CD4-positive, alpha-beta T cell treated with Interleukin-10 for 1 hour (primary cell): ENCODE data around the gene NDUFB4.

Source experiments
- DNase-seq: peaks from one replicate; pipeline ENCODE4 v3.0.0-alpha.2; 2020

The NDUFB4 gene

DNA sequence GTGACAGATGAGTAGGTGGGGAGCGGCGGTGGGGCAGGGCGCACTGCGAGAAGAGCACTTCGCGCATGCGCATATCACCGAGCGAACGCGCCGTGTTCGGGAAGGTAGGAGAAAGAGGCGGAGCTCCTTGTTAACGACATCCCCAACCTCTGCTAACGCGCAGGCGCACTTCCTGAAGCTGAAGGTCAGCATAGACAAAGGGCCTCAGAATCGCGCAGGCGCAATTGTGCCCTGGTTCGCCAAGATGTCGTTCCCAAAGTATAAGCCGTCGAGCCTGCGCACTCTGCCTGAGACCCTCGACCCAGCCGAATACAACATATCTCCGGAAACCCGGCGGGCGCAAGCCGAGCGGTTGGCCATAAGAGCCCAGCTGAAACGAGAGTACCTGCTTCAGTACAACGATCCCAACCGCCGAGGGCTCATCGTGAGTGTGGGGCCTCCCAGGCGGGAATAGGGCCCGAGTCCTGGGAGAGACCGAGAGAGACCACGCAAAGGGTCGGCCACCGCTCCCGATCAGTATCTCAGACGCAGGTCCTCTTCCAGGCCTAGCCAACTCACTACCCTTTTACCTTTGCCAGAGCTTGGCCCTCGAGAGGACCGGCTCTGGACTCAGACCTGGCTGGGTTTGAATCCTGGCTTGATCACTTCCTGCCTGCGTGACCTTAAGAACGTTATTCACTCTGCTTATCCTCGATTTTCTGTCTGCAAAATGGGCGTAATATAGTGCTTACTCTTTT, at the start of gene NDUFB4:
Gene NDUFB4 (plus strand): TSS at position 221 of the 737 bp plus-strand sequence. CDS start 24 bp downstream, at position 245.
- DNase-seq: peak; percentile 97

DNA sequence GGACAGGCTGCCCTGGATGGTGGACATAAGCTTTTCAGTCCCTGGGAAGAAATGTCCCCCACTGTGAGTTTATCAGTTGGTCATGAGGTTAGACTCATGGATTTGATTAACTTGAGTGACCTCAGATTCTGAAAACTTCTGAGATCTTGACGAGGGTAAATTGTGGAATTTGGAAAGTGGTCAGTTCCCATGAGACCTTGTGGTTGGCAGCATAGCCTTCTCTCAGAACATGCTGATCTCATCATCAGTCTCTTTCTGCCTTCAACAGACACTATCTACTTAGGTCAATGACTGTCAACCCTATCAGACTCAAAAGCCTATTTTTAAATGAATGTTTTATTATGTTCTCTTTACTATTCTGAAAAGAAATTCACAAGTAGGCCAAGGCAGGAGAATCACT, 45.6 kb upstream of the NDUFB4 start:
- no peak for DNase-seq

DNA sequence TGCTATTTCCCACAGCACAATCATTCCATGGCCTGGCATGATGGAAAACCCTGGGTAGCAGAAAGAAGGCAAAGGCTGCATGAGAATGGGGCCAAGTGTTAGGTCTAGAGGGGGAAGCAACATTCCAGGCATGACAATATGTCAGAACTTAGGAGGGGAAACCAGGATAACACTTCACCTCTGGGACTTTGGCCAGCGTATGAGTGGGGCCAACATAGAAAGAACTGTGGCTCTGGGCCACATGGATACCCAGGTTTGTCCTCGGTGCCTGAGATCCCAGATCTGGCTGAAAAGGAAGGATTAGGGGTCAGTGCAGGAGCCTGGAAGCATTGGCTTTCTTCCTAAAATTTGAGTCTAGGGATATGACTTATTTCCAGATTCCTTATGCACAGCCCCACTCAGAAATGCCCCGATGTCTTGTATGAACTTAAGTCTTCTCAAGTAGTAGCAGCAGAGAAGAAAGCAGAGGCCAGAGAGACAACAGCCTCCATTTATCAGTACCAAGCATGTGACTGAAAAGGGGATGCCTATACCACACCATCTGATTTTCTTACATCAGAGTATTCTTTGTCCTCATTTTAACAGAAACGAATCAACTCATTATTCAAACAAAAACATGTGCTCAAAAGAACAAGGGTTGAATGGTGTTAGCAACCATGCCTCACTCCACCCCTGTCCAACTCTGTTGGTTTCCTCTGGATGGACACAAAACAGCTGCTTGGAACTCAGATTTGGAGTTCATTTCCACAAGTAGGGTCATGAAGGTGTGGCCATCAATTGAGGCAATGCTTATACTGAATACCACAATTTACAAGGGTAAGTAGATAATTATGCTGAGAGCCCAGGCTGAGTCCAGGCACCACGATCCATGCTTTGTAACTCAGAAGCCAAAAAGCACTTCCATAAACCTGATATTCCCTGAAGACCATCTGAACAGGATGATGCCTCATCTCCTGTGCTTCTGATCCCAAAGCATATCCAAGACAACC, 43.7 kb upstream of the NDUFB4 start:
- DNase-seq: no peak

DNA sequence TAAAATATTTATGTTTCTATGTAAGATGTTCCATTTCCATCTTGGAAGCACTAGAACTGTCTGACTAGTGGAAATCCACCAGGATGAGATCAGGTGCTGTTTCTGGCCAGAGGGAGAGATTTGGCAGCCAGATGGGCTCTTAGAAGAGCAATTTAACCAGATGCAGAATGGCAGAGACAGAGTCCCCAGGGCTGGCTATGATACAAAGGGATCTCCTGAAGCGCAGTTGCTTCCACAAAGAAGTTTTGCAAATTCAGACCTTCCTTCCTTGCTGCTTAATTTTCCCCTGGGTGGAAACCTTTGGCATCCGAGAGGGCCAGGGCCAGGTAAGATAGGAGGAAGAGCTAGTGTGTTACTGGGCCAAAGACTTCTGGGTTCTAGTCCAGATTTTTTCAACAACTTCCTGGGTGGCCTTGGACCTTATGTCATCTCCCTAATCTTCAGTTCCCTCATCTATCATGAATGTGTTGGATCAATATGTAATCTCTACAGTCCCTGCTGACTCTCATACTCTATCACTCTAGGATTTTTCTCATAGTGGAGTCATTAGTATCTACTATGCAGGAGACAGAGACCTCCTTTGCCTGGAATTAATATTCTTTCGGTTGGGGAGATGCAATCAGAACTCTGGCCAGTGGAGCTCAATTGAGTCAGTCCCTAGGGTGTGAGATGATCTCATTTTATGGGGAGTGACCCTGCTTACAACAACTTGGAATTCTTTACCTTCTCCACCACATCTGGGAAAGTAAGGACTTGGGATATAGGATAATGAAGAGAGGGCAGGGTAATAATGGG, 41.1 kb upstream of the NDUFB4 start:
- DNase-seq: no peak

DNA sequence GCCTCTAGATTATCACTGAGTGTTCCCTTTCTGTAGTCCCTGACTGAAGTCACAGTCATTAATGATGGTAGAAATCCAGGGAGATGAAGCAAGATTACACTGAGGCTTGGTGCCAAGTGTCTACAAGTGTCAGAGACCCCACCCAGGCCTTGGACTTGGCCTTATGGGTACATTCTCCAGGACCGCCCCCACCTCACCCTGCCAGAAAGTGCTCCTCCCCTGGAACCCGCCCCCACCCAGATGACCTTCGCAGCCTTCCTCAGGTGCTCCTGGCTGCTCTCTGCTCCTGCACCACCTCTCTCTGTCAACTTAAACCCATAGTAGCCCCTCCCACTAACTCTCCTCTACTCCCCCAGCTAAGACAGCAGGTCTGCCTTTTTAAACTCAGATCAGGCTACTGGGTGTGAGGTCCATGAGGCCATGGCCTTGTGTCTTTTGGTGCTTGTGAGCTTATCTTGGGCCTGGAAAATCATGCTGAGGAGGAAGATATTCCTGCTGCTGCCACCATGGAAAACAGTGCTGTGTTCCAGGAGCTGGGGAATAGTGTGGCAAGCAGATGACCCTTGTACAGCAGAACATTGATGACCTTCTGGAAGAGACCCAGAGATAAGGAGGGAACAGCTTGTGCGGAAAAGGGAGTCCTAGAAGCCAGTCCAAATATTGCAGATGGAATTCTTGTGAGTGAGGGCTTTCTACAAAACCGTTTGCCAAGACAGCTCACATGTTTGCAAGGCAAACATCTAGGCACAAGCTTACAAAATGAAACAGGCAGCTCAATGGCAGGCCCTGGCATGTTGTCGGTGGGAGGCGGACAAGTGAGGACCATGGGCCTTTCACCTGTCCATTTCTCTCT, 40.3 kb upstream of the NDUFB4 start:
- DNase-seq: no peak

DNA sequence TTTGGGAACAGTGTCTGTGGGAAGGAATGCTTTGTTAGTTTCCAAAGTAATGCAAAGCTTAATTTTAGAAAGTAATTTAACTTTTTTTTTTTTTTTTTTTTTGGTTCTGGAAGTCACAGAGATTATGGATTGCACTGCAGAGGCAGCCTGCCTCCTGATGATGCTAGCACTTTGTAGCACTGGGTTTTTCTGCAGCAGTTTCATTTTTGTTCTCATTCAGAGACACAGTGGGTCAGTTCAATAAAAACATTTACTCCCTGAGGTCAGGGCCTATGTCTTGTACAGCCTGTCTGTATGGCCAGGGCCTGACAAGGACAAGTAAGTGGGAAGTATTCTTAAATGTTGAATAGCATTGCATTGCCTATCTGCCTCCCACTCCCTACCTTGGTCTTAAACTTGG, 39.0 kb upstream of the NDUFB4 start:
- DNase-seq: no peak

DNA sequence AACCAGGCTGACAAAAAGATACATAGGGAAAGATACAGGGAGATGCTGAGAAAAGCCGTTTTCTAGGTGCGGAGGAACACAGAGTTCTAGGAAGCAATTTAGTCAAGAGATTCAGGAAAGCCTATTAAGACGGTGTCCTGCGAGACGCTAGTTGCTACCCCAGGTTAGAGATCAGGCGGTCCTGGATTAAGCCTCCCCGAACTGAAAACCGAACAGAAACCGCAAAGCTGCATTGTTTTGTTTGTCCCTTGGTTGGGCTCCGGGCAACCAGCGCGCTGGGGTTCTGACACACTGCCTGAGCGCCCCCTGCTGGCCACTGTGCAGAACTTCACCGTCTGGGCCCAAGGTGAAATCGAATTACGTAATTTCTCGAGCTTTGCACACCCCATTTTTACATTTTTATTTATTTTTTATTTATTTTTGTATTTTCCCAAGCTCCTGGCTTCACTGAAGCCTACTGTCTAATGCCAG, 37.3 kb upstream of the NDUFB4 start:
- peak; percentile 92 for DNase-seq

DNA sequence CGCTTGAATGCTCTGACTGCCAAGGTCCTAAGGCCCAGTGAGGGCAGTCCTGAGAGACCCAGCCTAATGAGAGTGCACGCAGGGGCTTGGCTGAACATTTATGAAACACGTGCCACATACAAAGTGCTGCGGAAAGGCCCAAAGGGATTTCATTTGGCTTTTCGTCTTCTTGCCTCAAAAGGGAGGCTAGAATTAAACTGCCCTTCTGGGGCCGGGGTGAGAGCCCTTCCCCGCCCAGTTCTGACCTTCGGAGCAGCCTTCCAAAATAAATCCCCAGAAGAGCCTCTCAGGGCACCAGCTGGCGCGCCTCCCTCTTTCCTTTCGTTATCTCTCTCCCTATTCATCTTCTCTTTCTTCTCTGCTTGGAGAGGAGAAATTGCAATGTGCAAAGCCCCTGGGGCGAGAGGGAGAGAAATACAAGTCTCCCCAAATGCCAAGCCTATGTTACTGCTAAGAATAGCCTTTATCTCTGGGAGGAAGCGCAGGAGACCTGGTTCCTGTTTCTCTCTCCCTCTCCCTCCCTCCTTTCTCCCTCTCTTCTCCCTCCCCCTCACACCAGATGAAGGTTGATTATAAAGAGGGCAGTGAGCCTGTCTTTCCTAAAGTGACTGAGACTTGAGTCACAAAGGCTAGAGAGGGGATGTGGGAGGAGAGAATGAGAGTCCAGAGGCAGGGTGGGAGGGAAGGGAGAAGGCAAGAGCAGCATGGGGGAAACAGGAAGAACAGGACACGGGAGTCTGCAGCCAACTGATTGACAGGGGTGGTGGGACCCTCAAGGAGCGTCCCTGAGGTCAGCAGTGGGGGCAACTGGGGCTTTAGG, 36.7 kb upstream of the NDUFB4 start:
- DNase-seq: peak; percentile 15

DNA sequence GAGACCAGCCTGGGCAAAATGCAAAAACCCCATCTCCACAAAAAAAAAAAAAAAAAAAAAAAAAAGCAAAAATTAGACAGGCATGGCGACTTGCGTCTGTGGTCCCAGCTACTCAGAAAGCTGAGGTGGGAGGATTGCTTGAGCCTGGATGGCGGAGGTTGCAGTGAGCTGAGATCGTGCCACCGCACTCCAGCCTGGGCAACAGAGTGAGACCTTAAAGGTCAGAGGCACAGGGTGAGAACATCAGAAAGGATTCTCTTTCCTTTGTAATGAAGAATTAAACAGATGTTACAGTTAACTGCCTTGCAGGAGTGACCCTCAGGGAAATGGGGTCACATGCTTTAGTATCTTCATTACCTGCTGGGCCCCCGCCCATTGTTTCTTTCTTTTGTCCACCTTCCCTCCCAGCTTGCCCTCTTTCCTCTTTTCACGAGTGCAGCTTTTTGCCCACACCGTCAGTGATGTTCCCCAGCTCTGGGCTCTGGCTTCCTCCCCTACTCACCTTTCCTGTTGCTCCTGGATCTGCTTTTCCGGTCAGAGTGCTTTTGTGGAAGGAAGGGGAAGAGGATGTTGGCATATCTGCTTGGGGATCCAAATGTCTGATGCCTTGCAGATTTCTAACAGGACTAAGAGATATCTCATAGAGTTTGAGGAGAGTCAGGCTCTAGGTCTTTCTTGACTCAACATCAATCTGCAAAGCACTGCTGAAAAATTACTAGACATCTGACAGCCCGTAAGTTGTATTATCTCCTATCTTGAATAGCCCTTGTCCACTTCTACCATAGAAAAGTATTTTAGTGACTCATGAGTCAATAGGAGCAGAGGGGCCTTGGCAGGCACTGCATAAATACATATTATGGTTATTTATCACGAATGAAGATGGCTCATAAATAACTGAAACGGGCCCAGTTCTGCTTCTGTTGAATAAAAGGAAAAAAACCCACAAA, 35.6 kb upstream of the NDUFB4 start:
- DNase-seq: no peak

DNA sequence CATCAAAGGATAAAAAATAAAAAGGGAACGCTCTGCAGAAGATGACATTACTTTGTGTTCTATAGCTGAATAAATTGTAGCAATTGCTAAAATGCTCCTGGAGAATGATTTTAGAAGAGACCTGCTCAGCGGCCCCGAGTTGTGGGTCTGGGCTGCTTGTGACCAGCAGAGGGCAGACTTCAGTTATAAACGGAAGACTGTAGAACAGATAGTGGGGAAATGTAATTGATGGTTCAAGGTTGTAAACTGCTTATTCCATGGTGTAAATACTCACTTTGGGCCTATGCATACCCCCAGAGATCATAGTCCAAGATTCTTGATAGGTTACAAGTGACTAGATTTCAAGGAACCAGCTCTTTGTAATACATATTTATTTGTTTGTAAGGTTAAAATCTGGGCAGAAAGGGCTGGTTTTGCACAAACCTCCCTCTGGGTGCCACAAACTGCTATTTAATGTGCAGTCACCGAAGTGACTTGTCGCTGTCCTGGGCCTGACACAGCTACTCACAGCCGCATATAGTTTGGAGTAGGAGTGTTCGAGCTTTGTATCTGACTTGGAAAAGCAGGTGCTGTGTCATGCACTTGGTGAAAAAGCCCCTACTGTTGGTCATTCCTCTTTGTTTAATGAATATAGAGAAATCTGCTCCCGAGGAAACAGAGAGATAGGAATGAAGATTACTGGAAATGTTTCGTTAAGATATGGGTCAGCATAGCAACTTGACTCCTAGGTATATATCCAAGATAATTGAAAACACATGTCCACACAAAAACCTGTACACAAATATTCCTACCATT, 34.7 kb upstream of the NDUFB4 start:
- peak; percentile 79 for DNase-seq

DNA sequence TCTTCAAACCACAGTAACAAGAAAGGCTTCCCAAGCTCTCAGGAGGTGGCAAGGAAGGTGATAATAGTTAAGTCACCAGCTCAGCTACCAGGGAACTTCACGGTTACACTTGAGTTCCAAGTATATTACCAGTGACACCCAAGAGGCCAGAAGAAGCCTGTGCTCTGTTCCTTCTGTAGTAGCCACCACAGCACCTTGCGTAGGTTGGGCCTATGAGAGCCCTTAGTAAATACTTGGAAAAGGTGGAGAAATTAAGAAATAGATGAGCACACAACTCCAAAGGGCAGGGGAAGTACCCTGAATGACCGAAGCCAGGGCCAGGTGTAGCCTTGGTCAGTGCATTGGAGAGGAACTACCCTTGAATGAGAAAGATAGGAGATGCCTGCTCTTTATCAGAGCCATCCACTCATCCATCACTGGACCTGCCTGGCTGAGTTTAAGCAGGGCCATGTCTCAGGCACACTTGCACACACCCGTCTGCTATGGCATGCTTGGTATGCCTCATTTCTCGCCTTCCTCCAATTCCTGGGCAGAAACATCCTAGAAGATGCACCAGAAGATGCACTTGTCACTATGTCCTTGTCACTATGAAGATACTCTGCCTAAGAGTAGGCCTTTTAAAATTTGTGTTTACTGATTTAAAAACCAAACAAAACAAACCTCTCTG, 32.6 kb upstream of the NDUFB4 start:
- no peak for DNase-seq

DNA sequence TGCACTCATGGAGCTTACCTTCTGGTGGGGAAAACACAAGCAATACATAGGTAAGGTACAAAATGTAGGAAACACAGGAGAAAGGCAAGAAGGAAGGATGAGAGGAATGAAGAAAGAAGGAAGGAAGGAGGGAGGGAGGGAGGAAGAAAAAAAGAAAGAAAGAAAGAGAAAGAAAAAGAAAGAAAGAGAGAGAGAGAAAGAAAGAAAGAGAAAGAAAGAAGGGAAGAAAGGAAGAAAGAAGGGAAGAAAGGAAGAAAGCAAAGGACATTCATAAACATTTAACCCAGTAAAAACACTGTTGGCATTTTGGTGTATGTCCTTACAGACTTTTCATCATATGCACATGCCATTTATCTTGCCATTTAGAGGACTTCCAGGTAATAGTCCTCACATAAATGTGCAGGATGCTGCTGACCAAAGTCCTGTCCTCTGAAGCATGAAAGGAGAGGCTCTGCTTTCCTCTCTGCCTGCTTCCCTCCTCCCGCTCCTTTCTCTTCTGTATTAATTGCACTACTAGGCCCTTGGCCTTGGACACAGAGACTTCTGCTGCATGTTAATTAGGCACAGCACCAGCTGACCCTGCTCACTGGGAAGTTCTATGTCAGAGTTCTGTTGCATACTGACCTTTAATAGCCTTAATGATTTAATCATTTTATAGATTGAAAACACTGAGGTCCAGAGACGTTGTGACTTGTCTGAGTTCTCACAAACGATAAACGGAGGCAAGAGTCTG, 29.7 kb upstream of the NDUFB4 start:
- DNase-seq: no peak

DNA sequence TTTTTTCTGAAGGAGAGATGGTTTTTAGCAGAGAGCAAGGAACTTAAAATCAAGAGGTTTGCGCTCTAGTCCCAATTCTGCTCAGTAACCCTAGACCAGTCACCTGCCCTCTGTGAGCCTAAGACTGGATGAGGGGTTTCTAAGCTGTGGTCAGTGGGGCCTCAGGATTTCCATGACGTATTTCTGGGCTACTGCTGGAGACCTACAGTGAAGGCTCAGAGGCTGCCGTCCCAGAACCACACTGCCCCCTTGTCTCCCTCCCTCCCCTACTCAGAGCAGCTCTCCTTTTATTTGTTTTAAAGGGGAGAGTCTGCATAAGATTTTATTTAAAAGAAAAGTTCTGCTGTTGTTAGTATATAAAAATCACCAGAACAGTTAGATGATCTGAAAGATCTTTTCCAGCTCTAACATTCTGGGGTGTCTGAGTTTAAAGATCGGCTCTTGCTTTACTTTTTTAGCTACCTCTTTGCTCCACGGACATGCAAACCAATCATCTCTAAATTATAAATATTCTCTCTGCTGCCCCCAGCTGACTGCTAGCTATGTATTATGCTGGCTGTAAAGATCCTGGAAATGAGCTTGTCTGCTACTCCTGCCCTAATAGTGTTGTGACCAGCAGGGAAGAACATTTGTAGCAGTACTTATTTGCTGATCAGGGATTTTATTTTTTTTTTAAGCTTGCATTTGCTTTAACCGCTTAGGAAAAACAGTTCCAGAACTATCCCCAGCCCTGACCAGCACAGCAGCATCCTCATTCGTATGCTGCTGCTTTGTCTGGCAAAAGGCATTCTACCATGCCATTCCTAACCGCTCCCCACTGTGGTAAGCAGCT, 28.6 kb upstream of the NDUFB4 start:
- peak; percentile 21 for DNase-seq

DNA sequence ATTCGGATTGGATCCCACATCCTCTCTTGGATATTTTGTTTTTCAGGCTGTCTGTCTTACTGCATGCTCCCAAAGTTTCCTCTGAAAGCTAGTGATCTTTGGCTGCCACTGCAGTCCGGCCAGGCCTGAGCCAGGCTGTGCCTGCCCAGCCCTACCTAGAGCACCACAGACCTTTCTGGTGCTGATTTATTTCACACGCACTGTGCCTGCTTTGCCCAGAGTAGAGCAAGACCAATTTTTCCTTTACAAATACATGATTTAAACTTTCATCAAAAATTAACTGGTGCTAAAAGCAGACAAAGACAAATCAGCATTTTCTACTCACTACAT, 28.0 kb upstream of the NDUFB4 start:
- no peak for DNase-seq

DNA sequence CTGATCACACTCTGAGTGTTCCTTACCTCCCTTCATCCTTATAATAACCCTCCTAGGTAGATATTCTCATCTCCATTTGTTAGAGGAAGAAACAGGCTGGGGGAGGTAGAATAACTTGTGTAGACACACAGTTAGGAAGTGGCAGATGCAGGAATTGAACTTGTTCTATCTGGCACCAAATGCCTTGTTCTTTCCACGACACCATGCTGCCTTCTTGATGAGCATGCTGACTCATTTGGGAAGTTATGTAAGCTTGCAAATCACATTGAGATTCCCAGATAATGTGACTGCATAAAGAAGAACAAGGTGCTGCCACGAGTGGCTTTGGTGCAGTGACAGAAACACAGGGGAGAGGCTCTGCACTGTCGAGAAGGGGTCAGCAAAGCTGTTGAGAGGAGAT, 27.5 kb upstream of the NDUFB4 start:
- DNase-seq: no peak

DNA sequence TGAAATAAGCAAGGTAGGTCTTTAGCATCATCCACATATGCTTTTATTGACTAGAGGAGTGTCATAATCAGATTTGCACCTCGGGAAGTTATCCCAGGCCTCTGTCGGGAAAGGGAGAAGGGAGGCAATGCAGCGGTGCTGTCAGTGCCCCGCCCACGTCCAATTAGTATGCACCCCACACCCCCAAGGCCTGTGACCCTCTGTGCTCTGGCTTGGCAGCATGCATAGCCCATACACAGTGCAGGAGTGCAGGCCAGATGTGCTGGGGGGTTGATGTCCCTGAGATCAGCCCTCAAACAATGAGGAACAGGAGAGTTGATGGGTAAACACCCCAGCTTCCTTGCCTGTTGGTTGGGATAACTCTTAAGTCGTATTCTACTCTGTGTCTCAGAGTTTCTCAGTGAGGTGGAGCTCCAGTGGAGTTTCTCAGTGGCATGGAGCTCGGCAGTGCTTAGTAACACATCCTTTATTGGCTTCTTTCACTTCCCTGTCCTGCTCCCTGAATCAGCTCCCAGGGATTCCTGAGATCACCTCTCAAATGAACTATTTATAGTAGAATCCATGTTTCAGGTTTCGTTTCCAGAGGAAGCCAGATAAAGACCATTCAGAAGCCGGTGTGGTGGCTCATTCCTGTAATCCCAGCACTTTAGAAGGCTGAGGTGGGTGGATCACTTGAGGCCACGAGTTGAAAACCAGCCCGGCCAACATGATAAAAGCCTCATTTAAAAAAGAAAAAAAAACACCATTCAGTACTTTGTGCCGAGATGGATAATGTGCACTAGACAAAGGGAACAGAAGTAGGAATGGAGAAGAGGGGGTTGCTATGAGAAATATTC, 26.7 kb upstream of the NDUFB4 start:
- DNase-seq: no peak
